ENCODE measurements around the gene ZG16B.

DNA sequence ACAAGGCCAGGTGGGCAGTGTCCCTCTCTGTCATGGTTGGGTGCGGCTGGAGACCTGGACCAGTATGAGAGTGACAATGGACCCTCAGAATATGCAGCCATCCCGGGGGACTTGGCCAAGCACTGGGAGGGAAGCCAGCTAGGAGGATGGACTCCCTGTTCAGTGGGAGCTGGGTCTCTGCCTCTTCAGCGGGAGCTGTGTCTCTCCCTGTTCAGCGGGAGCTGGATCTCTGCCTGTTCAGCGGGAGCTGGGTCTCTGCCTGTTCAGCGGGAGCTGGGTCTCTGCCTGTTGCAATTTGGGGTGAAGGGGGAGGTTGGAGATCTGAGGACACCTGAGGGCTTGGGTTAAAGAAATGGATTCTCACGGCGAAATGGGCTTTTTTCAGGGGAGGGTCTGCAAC is 38.9 kb upstream of the ZG16B start:
- TF ChIP-seq, protein P1, sequence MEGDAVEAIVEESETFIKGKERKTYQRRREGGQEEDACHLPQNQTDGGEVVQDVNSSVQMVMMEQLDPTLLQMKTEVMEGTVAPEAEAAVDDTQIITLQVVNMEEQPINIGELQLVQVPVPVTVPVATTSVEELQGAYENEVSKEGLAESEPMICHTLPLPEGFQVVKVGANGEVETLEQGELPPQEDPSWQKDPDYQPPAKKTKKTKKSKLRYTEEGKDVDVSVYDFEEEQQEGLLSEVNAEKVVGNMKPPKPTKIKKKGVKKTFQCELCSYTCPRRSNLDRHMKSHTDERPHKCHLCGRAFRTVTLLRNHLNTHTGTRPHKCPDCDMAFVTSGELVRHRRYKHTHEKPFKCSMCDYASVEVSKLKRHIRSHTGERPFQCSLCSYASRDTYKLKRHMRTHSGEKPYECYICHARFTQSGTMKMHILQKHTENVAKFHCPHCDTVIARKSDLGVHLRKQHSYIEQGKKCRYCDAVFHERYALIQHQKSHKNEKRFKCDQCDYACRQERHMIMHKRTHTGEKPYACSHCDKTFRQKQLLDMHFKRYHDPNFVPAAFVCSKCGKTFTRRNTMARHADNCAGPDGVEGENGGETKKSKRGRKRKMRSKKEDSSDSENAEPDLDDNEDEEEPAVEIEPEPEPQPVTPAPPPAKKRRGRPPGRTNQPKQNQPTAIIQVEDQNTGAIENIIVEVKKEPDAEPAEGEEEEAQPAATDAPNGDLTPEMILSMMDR (IDR thresholded peaks at IDR 0.05), result no peak
- TF ChIP-seq POLR2A (IDR thresholded peaks at IDR 0.05), result no peak
